NCI-H1436 (cell line): ENCODE measurements around the gene NEURL1.
"Not testable (repeated sequence)": the region's sequence is repeated elsewhere in the genome, so short reads cannot be mapped to it uniquely, and the experiment has no call there.

Experiments used
- DNase-seq: peaks from one replicate; lab custom pipeline; 2025; lab: John Stamatoyannopoulos, UW

The NEURL1 gene

DNA sequence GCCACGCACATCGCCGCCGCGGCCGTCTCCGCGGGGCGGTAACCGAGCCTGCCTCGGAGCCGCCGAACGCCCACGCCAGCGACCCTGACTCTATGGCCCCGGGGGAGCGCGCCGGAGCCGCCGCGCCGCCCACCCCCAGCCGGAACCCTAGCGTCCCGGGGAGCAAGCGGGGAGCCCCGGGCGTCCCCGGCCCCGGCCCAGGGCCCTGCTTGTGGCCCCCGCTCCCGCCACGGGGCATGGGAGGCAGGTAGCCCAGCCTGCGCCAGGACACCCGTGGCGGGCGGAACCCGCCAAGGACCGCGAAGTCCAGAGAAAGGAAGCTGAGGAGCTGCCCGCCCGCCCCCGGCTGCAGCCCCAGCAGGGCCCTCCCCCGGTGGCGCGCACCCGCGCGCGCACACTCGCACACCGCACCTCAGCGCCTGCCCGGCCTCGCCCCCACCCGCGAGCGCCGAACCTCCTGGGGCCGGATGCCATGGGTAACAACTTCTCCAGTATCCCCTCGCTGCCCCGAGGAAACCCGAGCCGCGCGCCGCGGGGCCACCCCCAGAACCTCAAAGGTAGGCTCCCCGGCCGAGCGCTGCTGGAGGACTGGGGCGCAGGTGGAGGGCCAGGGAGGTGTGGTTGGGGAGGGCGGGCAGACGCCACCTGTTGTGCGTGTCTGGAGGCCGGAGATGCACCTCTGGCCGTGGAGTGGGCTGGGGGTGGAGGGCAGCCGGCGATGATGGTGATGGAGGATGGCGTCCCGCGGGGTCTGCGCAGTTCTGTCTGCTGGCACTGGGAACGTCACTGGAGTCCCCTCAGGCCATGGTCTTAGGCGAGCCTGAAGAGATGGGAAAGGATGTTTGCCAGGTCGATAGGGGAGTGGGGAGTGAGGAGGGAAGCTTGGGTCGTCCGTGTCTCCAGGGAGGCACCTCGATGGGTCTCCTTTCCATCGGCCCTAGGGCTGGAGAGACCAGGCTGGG, 692 bp downstream of the NEURL1 start:
- no peak for DNase-seq

DNA sequence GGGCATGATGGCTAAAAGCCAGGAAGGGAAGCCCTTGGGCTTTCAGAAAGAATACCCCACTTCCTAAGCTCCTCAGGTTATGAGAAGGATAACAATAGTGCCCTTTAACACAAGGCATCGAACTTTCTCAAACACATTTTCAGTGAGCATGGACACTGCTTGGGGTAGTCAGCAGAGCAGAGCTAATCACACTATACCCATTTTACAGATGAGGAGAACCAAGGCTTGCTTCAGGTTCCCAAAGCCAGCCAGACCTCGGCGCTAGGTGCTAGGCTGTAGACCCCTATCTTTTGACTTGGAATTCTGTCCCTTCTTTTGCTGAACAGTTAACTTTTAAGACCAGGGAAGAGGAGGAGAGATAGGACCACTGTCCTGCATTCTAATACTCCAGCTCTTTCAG, 1.8 kb downstream of the NEURL1 start:
- DNase-seq = no peak

DNA sequence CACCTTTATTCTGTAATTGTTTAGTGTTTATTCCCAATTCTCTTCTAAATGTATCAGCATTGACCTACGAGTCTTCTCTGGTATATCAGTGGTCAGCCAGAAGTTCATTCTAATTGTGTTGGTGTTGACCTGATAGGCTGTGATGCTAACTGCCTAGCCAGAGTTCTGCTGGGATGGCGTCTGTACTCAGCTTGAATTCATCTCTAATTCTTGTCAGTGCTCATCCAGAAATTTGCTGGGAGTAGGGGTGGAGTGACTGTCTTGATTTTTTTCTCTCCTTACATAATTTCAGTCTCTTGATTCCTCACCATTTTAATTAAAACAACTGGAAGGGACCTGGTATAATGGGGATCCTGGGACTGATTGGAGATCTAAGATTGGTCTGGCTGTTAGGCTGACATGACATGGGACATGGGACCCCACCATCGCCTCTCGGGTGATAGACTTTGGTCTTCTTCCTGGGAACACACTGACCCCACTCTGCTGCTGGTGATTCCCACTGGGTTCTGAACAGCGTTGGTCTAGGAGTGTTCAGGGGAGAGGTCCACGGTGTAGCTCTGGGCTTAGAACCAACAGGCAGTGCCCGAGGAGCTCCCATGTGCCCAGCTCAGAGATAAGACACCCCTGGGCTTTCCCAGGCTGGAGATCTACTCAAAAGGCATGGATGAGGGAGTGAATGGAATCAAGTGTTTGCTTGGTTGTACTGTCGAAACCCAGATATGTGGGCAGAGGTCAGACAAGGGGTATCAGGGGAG, 3.8 kb downstream of the NEURL1 start:
- no peak for DNase-seq

DNA sequence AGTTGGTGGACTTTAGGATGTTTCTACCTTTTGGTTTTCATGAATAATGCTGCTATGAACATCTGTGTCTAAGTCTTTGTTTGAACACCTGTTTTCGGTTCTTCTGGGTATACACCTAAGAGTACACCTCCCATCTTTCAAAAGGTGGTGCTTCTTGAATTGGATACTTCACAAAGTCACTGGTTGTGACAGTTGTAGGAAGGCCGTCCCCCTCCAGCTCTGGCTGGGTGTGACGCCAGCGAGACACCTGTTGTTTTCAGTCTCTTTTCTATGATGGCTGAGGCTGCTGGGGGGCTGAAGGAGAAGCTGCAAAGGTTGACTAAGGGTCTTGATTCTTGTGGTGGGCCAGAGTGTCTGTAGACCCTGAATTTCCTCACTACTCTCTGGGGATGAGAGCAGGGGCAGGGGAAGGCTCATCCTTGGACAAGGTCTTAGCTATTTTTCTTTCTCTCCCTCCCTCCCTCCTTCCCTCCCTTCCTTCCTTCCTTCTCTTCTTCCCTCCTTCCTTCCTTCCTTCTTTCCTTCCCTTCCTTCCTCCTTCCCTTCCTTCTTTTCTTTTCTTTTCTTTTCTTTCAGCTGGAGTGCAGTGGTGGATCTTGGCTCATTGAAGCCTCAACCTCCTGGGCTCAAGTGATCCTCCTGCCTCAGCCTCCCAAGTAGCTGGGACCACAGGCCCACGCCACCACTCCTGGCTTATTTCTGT, 5.6 kb downstream of the NEURL1 start:
- DNase-seq = no peak

DNA sequence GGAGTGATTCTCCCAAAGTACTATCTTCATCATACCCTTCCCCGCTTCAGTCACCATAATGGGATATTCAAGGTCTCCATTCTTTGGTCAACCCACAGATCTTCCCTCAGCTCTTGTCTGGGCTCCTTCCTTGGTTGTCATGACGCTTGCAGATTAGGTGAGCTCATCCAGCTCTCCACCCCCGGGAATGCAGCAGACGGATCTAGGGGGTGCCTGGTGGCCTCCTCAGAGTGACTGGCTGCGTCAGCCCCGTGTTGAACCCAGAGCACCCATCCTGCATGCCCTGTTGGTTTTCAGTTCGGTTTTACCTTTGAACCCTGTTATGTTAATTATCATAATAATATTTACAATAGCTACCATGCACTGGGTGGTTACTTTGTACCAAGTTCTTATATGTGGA, 6.4 kb downstream of the NEURL1 start:
- DNase-seq = no peak

DNA sequence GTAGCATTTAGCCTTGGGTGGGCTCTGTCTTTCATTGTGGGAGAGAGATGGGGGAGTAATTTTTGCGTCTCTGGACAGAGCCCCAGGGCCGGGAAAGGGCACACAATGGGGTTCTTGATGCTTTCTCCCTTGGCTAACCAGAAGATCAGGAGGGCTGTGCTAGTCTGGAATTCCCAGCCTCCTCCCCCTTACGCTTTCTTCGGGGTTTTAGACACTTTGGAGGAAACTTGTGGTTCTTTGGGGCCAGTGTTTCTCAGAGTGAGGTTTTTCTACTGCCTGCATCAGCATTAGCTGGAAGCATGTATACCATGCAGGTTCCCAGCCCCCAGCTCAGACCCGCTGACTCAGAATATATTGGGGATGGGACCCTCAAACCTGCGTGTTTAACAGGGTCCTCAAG, 7.0 kb downstream of the NEURL1 start:
- no peak for DNase-seq

DNA sequence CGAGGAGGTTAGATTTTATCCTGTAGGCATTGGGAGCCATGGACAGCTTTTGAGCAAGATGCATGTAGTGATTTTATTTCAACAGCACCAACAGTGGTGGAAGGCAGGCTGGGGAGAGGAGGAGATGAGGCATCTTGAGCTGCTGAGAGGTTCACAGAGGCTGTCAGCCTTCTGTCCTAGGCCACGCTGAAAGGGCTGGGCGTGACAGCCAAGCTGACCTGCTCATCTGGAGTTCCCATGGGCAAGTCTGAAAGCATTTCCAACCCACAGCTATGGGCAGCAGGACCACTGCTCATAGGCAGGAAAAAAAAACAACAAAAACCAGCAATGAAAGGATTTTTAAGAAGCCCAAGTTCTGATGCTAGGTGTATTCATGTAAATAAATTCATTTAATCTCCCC, 7.7 kb downstream of the NEURL1 start:
- DNase-seq = no peak

DNA sequence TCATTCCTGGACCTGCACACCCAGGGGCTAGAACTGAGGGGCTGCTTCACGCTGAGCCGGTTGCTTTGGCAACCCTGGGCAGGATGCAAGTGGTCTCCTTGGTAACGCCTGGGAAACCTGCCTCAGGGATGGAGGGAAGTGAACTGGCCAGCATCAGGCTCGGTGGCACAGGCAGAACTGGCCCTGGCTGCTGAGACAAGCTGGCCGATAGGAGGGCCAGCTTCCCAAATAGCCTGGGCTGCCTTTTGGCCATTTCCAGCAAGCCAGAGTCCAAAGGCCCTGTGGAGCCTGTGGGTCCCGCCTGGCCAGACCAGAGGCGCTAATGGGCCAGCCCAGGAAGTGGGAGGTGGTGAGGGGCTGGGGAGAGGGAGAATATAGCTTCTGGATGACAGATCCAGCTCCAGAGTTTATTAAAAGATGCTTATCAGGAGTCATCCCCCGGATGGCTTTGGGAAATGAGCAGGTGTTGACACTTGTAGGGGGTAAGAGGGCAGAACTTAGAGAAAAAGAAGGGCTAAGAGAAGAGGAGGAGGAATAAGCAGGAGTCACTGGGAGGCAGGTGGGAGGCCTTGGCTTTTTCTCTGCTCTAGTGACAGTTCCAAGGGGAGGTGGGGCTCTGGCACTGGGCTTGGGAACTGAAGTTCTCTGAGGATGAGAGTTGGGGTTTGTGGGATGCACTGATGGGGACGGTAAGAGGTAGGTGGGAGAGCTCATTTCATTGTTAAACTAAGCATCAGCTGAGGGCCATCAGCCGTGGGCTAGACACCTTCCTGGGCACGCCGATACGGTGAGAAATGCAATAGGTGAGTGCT, 9.6 kb downstream of the NEURL1 start:
- DNase-seq = no peak

DNA sequence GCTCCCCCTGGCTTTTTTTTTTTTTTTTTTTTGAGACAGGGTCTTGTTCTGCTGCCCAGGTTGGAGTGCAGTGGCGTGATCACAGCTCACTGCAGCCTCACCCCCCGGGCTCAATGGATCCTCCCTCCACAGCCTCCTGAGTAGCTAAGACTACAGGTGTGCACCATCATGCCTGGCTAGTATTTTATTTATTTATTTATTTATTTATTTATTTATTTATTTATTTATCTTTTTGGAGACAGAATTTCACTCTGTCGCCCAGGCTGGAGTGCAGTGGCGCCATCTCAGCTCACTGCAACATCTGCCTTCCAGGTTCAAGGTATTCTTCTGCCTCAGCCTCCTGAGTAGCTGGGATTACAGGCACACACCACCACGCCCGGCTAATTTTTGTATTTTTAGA, 10.3 kb downstream of the NEURL1 start:
- not testable (repeated sequence) for DNase-seq

DNA sequence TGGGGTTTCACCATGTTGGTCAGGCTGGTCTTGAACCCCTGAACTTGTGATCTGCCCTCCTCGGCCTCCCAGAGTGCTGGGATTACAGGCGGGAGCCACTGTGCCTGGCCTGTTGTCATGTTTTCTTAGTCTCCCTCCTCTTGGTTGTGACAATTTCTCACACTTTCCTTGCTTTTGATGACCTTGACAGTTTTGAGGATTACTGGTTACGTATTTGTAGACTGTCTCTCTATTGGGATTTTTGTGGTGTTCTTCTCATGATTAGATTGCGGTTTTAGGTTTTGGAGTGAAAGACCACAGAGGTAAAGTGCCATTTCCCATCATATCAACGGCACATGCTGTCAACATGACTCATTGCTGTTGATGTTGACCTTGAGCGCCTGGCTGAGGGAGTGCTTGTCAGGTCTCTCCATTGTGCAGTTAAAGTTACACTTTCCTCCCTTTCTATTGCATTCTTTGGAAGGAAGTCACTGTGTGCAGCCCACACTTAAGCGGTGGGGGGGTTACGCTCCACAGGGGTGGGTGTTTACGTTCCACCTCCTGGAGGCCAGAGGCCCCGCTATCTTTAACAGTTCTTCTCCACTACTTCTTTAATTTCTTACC, 10.8 kb downstream of the NEURL1 start:
- no peak for DNase-seq

DNA sequence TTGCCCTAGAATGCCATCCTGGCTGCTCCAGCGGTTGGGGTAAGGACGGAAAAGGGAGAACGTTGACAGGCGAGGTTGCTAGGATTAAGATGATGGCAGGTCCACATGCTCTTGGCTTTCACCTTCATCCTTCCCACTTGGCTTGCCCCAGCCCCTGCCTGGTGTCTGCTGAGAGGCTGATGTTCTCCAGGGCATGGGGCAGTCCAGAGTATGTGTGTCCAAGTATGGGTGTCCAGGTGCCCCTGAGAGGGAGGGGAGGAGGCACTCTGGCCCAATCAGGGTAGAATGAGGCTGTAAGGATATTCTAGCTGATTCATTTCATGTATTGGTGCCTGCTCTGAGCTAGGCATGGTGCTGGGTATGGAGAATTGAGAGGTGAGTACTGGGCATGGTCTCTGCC, 12.6 kb downstream of the NEURL1 start:
- DNase-seq = no peak

DNA sequence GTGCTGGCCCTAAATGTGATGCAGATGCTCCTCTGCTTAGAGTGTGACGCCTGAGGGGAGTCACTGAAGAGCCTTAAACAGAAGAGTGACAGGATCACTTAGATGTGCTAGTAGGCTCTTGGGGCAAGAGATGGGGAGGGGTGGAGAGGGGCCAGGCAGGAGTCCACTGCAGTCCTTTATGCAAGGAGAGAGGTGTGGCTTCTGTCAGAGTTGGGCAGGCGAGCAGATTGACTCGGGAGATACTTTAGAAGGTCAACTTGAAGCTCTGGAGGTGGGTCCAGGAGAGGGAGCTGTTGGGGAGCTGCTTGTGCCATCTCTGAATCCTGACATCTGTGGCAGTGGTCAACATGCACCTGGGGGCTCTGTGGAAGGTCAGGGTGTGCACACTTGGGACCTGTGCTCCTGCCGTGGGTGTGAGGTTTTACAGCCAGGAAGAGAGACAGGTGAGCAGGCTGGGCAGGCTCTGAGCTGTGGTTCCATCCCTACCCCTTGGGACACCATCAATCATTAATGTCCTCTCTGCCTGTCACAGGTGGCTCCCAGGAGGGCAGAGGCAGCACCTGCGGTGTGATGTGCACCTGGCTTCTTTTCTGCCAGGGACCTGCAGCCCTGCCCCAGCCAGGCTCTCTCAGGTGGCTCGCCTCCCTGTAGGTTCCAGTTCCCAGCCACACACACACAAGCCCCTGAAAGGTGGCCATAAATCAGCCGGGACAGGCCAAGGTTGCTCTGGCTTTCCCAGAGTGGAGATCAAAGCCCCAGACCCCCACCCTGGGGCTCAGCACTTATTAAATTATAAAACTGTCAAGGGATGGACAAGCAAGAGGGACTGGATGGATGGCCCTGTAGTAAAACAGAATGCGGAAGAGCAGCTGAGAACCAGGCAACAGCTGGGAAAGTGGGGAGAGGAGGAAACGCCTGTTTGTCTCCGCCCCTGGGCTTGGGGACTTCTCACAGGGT, 14.0 kb downstream of the NEURL1 start:
- DNase-seq = peak; percentile 82

DNA sequence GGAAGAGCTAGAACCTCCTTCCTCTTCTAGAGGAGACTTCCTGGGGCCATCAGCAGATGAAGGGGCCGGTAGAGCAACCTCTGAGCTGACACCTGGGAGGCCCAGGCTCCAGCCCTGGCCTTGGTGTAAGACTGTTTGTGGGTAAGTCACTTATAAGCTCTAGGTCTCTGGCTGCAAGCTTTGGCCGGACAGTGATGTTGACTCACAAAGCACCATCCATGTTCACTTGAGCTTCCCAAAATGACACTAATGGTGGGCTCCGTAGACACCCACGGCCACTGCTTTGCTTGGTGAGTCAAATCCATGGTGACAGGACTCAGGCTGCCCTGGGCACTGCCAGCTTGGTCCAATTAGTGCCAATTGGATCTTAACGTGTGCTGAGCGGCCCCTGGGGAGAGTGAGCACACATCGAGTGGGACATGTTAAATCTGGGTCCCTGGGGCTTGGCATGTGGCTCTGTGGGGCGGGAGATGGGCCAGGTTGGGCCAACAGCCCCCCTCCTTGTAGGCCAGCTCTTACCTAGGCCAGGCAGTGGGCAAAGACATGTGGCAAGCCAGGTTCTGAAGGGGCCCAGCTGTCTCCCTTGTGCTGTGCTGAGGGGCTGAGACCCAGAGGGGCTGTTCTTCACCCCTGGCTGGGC, 16.7 kb downstream of the NEURL1 start:
- no peak for DNase-seq

DNA sequence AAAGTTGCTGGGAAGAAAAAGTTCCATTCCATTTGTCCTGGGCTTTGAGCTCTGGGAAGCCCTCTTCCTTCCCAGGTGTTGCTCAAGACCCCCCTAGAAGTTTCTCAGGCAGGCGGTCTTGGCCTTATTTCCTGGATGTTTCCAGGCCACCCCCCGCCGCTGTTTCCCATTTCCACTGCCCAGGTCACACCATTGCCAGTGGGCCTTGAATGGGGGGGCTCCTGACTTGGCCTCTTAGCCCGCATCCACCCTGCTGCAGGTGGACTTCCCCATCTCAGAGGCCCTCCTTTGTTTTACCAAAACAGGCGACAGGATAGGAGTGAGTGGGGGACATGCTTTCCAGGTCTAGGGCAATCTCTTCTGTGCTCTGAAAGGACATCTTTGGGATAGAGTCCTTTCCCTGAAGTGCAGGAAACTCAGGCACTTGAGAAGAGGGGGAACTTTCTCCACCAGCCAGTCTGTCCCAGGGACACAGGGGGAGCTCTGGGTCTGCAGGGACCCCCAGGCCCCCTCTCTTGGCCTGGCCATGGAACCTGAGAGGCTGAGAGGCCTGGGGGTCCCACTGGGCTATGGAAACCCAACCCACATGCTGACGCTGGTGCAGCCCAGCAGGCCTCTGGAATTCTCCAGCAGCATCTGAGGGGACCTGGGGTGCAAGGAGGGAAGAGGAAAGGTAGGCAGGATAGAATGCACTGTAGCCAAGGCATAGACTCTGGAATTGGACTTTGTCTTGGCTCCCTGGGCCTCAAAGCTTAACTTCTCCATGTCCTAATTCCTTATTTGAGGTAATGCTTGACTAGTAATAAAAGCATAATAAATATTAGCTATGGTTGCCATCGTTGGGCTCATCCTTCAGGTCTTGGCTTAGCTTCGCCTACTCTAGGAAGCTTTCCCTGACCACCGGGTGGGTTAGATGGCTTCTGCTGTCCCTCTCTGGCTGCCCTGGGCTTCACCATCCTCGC, 17.6 kb downstream of the NEURL1 start:
- DNase-seq = no peak

DNA sequence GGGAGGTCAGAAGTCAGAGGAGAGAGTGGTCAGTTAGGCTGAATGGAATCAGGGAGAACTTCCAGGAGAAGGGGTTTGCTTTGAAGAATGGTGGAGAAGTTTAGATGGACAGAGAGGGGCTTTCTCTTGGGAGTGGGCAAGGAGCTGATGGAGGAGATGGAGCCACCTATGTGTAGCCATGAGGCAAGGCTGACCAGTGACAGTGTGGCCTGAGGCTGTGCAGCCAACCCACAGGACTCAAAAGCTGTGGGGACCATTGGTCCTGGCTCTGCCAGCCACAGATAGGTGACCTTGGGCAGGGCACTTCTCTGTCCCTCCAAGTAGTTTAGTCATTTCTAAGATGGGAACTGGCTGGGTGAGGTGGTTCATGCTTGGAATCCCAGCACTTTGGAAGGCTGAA, 18.7 kb downstream of the NEURL1 start:
- DNase-seq = no peak

DNA sequence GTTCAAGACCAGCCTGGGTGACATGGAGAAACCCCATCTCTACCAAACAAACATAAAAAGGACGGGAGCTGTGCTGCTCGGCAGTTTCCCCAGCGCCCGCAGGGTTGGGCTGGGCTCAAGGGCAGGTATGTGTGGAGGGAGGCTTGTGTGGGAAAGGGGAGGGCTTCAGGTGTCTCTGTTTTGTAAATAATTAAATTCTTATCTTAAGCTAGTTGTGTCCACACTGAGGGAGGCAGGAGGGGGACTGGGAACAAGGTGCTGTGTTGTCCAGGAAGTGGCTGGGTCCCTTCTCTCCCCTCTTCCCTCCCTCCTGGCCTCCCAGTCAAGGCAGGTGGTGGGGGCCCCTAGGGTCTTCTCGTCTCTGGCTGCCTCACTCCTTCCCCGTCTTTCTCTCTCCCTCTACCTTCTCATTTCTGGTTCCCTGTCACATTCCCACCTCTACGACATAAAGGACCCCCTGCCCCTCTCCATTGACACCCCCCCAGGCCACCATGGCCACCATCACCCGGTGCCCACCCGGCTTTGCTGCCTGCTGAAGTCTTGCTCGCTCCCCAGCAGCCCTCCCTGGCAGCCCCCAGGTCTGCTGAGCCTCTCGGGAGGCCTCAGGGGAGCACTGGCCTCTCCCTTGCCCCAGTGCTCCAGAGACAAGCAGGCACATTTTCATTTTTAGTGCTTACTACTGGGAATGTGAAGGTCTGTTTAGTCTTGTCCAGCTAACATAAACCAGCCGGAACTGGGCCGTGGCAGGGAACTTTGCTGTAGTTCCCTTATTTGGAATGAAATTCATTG, 19.3 kb downstream of the NEURL1 start:
- DNase-seq = no peak

DNA sequence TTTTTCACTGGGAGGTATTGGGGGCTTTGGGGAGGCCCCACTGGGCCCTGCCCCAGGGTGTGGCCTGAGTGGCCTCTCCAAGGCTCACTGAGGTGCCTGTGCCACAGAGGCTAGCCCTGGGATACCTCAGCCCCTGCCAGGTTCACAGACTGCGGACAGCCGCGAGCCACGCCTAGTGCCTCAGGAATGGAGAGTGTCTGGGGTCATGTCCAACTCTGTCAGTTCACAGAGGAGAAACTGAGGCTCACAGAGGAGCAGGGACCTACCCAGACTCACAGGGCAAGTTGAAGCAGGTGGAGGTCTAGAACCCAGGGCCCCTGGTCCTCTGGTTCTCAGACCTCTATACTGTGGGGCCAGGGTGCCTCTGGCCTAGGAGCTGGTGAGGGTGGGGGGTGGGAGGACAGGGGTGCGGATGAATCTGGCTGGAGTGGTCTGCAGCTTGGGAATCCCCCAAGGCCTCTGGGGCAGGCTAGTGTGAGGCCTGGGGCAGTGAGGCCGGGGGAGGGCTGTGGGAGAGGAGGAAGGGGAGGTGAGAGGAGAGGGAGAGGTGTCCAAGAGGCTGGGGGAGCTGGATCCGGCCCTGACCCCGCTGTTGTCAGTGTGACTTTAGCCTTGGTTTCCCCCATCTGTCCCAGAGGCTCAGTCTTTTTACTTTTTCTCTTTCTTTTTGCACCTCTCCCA, 20.0 kb downstream of the NEURL1 start:
- no peak for DNase-seq
